ENCODE results near the gene RBM22.
"Not testable (repeated sequence)": the region's sequence is repeated elsewhere in the genome, so short reads cannot be mapped to it uniquely, and the experiment has no call there.

Gene RBM22

DNA sequence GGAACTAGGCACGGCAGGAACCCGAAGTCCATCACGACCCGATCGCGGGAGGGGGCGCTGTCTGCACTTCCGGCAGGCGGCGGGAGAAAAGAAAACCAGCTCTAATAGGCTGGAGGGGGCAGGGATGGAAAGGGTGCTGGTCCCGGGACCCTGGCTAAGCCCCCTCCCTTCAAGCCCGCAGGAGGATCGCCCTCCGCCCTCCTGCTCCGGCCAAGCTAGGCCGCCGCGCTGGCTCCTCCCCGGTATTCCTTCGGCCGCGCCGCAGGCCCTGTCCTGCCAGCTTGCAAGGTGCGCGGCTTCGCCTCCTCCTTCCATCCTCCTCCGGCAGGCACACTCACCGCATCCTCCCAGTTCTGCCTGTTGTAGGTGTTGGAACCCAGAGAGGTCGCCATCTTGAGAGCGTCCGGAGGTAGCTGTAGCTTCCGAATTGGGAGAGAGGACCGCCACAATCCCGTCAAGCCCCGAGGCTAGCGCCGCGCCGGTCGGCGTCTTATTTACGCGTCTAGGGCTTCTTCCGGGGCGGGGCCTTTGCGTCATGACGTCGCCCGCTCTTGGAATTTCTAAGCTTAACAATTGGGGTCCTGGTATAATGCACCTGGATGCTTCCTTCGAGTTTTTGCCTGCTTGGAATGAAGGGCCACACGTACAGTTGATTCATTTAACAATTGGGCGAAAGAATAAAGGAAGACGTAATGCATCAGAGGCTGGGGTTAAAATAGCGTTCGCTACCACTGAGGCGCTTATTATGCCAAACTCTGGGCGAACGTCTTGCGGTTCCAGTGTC is at the start of gene RBM22:
TSS of gene RBM22 (minus strand) at position 469 of the 784 bp plus-strand sequence. CDS start at position 392, 77 bp downstream.
- peak; percentile 88 for DNase-seq (ENCODE audit: low spot score)

- DNase-seq (ENCODE audit: low spot score), result no peak
Measured at GRCh38 chr5:150750469-150750868, 49.6 kb upstream of the RBM22 start.

DNA sequence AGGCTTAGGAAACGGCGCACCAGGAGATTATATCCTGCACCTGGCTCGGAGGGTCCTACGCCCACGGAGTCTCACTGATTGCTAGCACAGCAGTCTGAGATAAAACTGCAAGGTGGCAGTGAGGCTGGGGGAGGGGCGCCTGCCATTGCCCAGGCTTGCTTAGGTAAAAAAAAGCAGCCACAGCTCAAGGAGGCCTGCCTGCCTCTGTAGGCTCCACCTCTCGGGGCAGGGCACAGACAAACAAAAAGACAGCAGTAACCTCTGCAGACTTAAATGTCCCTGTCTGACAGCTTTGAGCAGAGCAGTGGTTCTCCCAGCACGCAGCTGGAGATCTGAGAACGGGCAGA is 42.3 kb upstream of the RBM22 start:
- DNase-seq (ENCODE audit: low spot score), result not testable (repeated sequence)

GRCh38 chr5:150742455-150743141 is 41.7 kb upstream of the RBM22 start:
- DNase-seq (ENCODE audit: low spot score), result not testable (repeated sequence)

GRCh38 chr5:150740992-150741391 is 40.1 kb upstream of the RBM22 start:
- no peak for DNase-seq (ENCODE audit: low spot score)

GRCh38 chr5:150738862-150739261 is 38.0 kb upstream of the RBM22 start:
- DNase-seq (ENCODE audit: low spot score), result no peak

DNA sequence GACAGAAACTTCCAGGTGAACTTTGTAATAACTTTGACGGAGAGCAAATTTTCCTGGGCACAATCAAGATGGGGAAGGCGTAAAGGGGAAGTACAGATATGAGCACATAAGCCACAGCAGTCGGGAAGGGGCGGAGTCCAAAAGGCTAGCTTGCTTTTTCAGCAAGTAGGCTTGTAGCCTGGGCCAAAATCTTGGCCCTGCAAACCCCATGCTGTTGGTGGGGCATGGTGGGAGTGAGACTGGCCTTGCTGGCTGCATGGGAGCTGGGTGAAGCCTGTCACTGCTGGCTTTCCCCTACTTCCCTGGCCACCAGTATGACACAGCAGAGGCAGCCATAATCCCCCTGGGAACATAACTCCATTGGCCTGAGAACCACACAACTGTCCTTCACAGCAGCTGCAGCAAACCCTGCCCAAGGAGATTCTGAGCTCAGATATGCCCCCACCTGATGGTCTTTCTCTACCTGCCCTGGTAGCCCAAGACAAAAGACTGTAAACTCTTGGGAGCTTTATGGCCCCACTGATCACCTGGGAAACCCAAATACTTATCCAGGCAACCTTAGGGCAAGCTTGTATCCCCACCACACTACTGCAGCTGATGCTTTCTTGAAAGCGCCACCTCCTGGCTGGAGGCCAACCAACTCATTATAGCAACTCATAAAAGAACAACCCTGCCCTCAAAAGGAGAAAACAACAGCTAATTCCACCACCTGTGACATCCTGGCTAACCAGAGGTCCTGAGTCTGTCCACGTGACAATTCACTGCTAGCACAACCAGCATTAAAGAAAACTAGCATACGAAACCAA is 33.9 kb upstream of the RBM22 start:
- DNase-seq (ENCODE audit: low spot score), result no peak

DNA sequence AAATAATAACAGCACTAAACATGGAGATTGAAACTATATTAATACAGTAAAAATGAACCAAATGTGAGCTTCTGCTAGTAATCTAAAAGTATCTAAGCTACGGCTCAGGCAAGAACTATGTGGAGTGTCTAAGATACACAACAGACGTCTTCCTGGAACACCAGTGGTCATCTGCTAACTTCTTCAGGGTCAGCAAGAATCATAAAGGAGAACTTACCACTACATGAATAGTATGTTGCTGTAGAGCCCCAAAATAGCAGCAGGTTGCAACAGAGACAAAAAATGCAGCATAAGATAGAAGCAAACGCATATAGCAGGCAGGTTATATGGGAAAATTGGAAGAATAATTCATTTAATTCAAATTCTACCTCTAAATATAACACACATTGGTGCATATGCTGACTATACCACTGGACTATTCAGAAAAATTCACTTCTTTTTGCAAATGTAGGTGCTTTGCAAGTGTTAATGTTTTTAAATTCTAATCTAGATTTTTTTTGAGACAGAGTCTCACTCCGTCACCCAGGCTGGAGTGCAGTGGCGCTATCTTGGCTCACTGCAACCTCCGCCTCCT is 30.9 kb upstream of the RBM22 start:
- no peak for DNase-seq (ENCODE audit: low spot score)

GRCh38 chr5:150729859-150730258 is 29.0 kb upstream of the RBM22 start:
- no peak for DNase-seq (ENCODE audit: low spot score)

DNA sequence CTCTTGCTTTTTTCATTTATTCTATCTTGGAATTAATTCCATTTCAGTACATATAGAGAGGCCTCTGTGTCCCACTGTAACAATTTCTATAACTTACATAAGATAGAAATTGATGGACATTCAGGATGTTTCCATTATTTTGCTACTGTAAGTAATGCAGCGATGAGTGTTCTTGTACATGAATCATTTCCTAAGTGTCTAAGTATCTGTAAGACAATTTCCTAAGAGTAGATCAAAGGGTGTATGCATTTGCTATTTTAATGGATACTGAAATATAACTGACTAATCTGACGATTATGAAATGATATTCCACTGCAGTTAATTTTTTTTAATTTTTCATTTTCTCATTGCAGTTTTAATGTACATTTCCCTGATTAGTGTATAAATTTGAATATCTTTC is 23.0 kb upstream of the RBM22 start:
- no peak for DNase-seq (ENCODE audit: low spot score)

DNA sequence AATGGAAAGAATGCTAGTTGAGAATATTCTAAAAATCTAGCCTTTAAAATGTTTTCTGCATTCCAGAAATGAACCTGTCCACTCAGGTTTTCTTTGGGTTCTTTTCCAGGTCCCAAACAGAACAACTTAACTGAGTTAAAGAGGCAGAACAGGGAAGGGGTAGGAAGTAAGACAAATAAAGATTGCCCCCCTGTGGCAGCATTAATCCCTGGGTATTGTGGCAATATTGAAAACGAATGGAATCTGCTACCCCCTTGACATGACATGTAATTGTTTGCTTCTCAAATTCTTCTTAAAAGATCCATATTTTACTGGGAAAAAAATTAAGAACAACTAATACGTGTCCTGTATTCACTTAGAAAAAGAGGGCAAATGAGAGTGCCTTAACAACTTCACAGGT is 9.3 kb upstream of the RBM22 start:
- no peak for DNase-seq (ENCODE audit: low spot score)

DNA sequence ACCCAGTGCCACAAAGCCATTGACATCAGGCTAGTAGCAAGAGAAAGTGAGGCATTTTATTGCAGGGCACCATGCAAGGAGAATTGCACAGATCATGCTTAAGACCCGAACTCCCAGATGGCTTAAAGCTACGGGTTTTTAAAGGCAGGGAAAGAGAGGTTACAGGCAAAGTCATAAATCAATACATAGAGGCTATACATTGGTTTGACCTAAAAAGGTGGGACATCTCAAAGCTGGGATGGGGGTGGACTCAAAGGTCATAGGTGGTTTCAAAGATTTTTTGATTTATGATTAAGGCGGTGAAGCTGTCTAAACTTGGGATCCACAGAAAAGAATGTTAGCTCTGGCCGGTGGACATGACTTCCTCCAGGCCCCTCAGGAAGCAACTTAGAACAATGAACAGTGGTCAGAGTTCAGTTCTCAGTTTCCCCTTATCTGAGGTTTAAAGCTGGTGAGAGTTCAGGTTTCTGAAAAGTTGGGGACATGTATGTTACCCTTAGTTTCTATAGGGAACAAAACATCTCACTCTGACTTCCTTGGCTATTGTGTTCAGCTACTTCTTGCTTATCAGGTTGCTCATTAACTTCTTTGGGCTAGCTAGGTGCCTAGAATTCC is 6.0 kb upstream of the RBM22 start:
- no peak for DNase-seq (ENCODE audit: low spot score)

DNA sequence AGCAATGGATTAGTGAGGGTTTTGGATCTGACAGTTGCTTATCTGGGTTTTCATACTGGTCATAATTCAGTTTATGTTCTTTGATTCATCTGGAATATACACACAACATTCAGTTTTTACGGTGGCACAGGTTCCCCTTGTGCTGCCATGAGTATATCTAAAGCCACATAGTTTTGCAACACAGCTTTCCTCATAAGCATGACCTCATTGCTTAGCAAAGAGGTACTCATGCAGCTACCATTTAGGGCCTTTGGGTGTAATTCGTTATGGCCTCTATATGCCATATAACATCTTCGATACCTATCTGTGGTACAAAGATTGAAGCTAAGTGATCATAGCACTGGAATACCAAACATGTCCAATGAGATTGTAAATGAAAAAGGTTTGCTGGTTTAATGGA is 2.9 kb upstream of the RBM22 start:
- DNase-seq (ENCODE audit: low spot score), result no peak

- DNase-seq (ENCODE audit: low spot score), result no peak
Measured at GRCh38 chr5:150700246-150700593, 642 bp downstream of the RBM22 start.

DNA sequence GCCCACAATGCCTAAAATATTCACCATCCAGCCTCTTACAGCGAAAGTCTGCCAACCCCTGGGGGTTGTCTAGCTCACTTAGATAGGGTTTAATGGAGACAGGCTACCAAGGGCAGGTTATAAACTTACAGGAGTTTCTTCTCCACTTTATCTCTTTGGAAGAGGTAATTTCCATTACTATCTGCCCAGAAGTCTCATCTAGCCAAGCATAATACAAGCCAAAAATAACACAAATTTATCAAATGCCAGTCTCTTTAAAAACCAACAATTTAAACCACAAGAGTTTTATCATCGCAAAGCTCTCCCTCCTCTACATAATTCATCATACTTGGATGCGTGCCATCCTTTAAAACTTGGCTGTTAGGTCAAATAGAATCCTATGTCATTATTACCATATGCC is 6.2 kb downstream of the RBM22 start:
- no peak for DNase-seq (ENCODE audit: low spot score)

DNA sequence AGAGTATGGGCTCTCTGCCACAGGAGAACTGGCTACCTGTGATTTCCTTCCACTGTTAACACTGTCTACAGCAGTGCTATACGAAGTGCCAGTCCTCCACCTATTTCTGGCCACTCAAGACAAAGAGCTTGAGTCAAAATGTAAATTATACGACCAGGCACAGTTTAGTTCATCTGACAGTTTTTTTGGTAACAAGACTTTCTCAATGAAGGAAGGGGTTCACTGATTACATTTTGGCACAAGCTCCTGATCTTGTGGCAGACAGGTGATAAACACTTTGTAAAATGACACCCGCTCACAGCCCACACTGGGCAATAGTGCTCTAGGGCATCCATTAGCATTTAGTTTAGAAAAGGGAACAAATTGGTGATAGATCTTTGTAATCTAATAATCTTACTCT is 8.6 kb downstream of the RBM22 start:
- no peak for DNase-seq (ENCODE audit: low spot score)

DNA sequence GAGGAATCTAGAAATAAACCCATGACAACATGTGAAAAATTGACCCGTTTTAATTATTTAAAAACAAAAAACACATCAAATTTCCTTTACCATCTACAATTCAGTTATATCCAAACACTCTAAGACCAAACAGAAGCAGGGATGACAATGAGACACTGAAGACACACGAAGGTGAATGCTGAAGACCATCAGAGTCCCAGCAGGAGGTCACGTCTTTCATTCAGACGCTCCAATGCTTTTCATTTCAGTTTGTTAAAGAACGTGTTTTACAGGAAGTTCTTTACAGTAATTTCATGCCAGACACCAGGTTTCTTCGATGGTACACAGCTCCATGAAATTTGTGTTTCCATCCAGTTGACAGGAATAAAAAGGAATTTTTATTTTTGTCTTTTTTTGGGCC is 10.1 kb downstream of the RBM22 start:
- no peak for DNase-seq (ENCODE audit: low spot score)

DNA sequence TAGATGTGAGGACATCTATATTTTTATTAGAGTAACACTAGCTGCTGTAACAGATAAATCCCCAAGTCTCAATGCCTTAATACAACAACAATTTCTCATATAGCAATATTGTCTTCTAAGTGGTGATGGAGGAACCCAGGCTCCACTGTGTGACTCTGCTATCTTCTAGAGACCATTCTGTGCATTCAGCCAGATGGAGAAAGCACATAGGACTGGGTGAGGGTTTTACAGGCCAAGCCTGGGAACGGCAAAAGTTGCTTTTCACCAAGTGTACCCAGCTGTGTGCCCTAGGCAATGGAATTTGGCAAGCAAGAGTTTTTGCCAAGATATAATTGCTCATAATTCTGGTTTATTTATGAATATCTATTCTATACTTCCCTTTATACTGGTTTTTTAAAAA is 11.7 kb downstream of the RBM22 start:
- no peak for DNase-seq (ENCODE audit: low spot score)

GRCh38 chr5:150676578-150676977 is 24.3 kb downstream of the RBM22 start:
- no peak for DNase-seq (ENCODE audit: low spot score)

DNA sequence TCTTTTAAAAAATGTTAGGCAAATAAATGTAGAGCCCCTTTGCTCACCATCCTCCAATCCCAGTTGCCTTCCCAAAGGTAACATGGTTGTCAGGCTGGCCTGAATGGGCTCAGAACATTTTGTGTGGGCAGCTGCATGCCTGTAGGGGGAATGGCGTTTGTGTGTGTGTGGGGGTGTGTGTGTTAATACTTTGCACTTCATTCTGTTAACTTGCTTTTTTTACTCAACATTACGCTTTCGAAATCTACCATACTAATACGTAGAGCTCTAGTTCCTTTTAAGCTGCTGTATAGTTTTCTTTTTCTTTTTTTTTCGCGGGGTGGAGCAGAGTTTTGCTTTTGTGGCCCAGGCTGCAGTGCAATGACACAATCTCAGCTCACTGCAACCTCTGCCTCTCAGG is 25.8 kb downstream of the RBM22 start:
- no peak for DNase-seq (ENCODE audit: low spot score)

DNA sequence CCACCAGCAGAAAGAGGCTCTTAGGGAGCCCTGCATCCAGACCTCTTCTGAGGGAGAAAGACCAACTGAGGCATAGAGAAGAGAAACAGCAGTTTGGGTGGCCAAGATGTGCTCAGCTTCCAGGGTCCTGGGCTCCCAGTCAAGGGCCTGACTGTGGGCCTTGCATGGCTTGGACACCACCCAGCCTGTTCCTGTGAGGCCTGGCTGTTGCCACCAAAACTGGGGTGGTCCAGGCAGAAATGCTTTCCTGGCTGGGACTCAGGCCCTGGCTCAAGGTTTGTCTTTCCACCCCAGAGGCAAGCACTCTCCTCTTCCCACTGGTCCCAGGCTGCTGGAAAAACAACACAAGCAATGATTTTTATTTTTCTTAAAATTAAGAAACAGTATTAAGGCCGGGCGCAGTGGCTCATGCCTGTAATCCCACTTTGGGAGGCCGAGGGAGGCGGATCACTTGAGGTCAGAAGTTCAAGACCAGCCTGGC is 26.5 kb downstream of the RBM22 start:
- no peak for DNase-seq (ENCODE audit: low spot score)

GRCh38 chr5:150672884-150673275 is 28.0 kb downstream of the RBM22 start:
- DNase-seq (ENCODE audit: low spot score), result no peak
